ENCODE results near the gene CNNM1. TPM values are rescaled to one million over a fixed set of nuclear protein-coding genes. Genes with fewer than 3 reads are reported as not detected.

Gene CNNM1
- total RNA-seq (under 1 TPM in 6 of 9 donors, not detected in 3; 0.04 to 0.43 (median 0.13) TPM), polyA plus RNA-seq (under 1 TPM in 1 of 2 donors, not detected in 1; 0.08 TPM)
- long read RNA-seq, donor 1 = 0 reads
- long read RNA-seq, donor 2 = 0 reads
- long read RNA-seq, donor 3 = 0 reads

- Histone ChIP-seq H3K4me3 (peak within 1 kb of the TSS; percentile 24 to 55 (median 44)), H3K27me3 (peaks cover 0 to 78% (median 31%) of the 10 kb centered on the region in 9 donors), H3K36me3 (no peaks in the 10 kb centered on the region), H3K4me1 (peaks cover 0 to 19% (median 11%) of the 10 kb centered on the region in 12 donors), H3K27ac (no peak within 1 kb of the TSS), H3K9me3 (no peaks in the 10 kb centered on the region)
- no peak for DNase-seq
- intact Hi-C loops (cut with DNase I) = no loop called here
- ATAC-seq = peak in 2 of 4 donors; percentile 68 to 75
- 0 to 2% (median 1%) methylated on average over 13 to 24 of the region's 24 CpGs for WGBS, 4 donors
- TF ChIP-seq, protein P1, sequence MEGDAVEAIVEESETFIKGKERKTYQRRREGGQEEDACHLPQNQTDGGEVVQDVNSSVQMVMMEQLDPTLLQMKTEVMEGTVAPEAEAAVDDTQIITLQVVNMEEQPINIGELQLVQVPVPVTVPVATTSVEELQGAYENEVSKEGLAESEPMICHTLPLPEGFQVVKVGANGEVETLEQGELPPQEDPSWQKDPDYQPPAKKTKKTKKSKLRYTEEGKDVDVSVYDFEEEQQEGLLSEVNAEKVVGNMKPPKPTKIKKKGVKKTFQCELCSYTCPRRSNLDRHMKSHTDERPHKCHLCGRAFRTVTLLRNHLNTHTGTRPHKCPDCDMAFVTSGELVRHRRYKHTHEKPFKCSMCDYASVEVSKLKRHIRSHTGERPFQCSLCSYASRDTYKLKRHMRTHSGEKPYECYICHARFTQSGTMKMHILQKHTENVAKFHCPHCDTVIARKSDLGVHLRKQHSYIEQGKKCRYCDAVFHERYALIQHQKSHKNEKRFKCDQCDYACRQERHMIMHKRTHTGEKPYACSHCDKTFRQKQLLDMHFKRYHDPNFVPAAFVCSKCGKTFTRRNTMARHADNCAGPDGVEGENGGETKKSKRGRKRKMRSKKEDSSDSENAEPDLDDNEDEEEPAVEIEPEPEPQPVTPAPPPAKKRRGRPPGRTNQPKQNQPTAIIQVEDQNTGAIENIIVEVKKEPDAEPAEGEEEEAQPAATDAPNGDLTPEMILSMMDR (IDR thresholded peaks at IDR 0.05) = no peak
- no peak for TF ChIP-seq POLR2A (IDR thresholded peaks at IDR 0.05)
Measured at GRCh38 chr10:99329304-99329553, at the start of gene CNNM1. TSS of gene CNNM1 (plus strand) at chr10:99329356. CDS start at chr10:99329388, 32 bp downstream.

DNA sequence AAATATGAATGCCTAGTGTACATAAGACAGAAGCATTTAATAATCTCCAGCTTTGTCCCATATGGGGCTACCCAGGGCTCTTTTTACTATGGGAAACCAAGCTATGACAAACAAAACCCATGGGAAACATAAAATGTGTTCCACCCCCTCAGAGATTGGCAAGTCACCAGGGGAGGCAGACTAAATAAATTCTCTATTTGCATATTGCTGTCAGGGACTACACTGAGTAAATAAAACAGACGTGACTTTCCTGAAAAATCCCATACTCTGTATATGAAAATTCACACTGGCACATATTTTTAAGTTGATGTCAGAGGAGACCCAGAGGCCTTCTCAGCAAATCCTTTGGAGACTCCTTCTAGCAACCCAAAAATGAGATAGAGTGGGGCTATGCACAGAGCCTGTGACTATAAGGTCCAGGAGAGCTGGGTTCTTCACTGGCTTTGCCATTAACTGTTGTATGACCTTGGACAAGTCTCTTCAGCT is 49.5 kb upstream of the CNNM1 start:
- Histone ChIP-seq H3K4me1 (no peaks in the 10 kb centered on the region), H3K4me3 (no peak overlapping the region), H3K27me3 (peaks cover 0 to 16% (median 0%) of the 10 kb centered on the region in 9 donors), H3K9me3 (peaks cover 0 to 18% (median 6%) of the 10 kb centered on the region in 12 donors), H3K27ac (no peak overlapping the region), H3K36me3 (no peaks in the 10 kb centered on the region)
- no peak for ATAC-seq
- intact Hi-C loops (cut with DNase I) = no loop called here
- no peak for DNase-seq
- no peak for TF ChIP-seq POLR2A (IDR thresholded peaks at IDR 0.05)
- TF ChIP-seq, protein P1 (IDR thresholded peaks at IDR 0.05) = no peak
- WGBS, 4 donors = 26 to 52% (median 41%) methylated on average over 1 of the region's 1 CpG

DNA sequence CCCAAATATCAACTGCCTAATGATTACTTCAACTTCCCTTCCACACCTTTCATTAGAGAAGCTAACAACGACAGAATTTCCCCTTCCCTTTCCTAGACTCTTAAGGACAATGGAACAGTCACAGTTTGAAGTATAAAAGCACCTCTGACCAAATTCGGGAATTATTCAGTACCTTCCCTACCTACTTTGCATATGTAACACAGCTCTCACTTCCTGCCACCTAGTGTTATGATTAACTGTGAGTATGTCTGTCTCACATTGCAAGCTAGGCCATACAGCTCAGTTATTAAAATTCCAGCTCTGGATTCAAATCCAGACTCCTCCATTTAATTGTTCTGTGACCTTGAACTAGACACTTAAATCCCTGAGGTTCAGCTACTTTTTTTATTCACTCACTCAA is 48.7 kb upstream of the CNNM1 start:
- Histone ChIP-seq H3K4me1 (no peaks in the 10 kb centered on the region), H3K9me3 (peaks cover 0 to 18% (median 6%) of the 10 kb centered on the region in 12 donors), H3K27me3 (peaks cover 0 to 13% (median 0%) of the 10 kb centered on the region in 9 donors), H3K4me3 (no peak overlapping the region), H3K36me3 (no peaks in the 10 kb centered on the region), H3K27ac (no peak overlapping the region)
- 56 to 62% (median 58%) methylated on average over 2 of the region's 2 CpGs for WGBS, 4 donors
- ATAC-seq = no peak
- DNase-seq = no peak
- no peak for TF ChIP-seq POLR2A (IDR thresholded peaks at IDR 0.05)
- TF ChIP-seq, protein P1 (IDR thresholded peaks at IDR 0.05) = no peak
- intact Hi-C loops (cut with DNase I) = no loop called here

DNA sequence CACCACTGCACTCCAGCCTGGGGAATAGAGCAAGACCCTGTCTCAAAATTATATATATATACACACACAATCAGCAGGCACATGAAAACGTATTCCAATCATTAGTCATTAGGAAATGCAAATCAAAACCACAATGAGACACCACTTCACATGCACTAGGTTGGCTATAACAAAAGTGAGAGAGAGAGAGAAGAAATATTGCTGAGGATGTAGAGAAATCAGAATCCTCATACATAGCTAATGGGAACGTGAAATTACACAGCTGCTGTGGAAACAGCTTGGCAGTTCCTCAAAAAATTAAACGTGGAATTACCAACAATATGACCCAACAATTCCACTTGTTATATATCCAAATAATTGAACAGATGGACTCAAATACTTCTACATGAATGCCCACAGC is 43.3 kb upstream of the CNNM1 start:
- no peaks in the 10 kb centered on the region for H3K36me3 ChIP-seq
- no peak overlapping the region for H3K27ac ChIP-seq
- DNase-seq = no peak
- ATAC-seq = no peak
- peaks cover 0 to 16% (median 6%) of the 10 kb centered on the region in 12 donors for H3K9me3 ChIP-seq
- H3K4me3 ChIP-seq = no peak overlapping the region
- intact Hi-C loops (cut with DNase I) = no loop called here
- TF ChIP-seq, protein P1 (IDR thresholded peaks at IDR 0.05) = no peak
- TF ChIP-seq POLR2A (IDR thresholded peaks at IDR 0.05) = no peak
- WGBS, 4 donors = 35 to 57% (median 41%) methylated on average over 3 of the region's 3 CpGs
- H3K27me3 ChIP-seq = peaks cover 0 to 7% (median 0%) of the 10 kb centered on the region in 9 donors
- H3K4me1 ChIP-seq = no peaks in the 10 kb centered on the region

Measured in heart left ventricle (tissue), 16 donors.